Mesendoderm (in vitro differentiated cells): ENCODE results near the gene XYLT2.
A peak's percentile ranks its signal among the peaks of the same experiment; 100 is the strongest.

ENCODE experiments used
- DNase-seq: peaks from one replicate; pipeline ENCODE4 v3.0.0; 2013
- H2AK5ac ChIP-seq: 2 replicates; pipeline ENCODE4 v1.6.1; 2013; ENCODE audit warnings: low read length, inconsistent platforms
- H2BK120ac ChIP-seq: 2 replicates; pipeline ENCODE4 v1.6.1; 2013; ENCODE audit warnings: low read depth, mild to moderate bottlenecking, low read length, moderate library complexity, mixed read lengths
- H2BK15ac ChIP-seq: replicated peaks from 2 replicates; pipeline ENCODE4 v1.6.1; 2013; ENCODE audit warnings: low read depth, mild to moderate bottlenecking, moderate library complexity
- H2BK5ac ChIP-seq: 2 replicates; pipeline ENCODE4 v1.6.1; 2013; ENCODE audit warnings: low read length, inconsistent platforms
- H3K18ac ChIP-seq: 2 replicates; pipeline ENCODE4 v1.6.1; 2013; ENCODE audit warnings: mild to moderate bottlenecking, low read length, mixed read lengths
- H3K23ac ChIP-seq: one replicate; pipeline ENCODE4 v1.6.1; 2013; ENCODE audit warnings: low read length
- H3K27ac ChIP-seq: 2 replicates; pipeline ENCODE4 v1.5.1; 2013; ENCODE audit warnings: low read depth, mild to moderate bottlenecking, inconsistent platforms, low read length, moderate library complexity
- H3K27me3 ChIP-seq: 2 replicates; pipeline ENCODE4 v1.6.1; 2013; ENCODE audit warnings: low read length, control low read depth, mild to moderate bottlenecking, inconsistent platforms; ENCODE audit not compliant: insufficient read depth, poor library complexity
- H3K36me3 ChIP-seq: 2 replicates; pipeline ENCODE4 v1.6.1; 2013; ENCODE audit warnings: low read length, inconsistent platforms; ENCODE audit not compliant: control insufficient read depth, insufficient read depth
- H3K4ac ChIP-seq: one replicate; pipeline ENCODE4 v1.6.1; 2013; ENCODE audit warnings: low read depth, mild to moderate bottlenecking, low read length, moderate library complexity
- H3K4me1 ChIP-seq: 2 replicates; pipeline ENCODE4 v1.6.1; 2013; ENCODE audit warnings: low read depth, low read length, inconsistent platforms; ENCODE audit not compliant: control insufficient read depth
- H3K4me2 ChIP-seq: 2 replicates; pipeline ENCODE4 v1.6.1; 2013; ENCODE audit warnings: low read length
- H3K4me3 ChIP-seq: 2 replicates; pipeline ENCODE4 v1.5.1; 2013; ENCODE audit warnings: mild to moderate bottlenecking, low read length
- H3K56ac ChIP-seq: one replicate; pipeline ENCODE4 v1.6.1; 2013; ENCODE audit warnings: low read length
- H3K79me1 ChIP-seq: 2 replicates; pipeline ENCODE4 v1.6.1; 2013; ENCODE audit warnings: low read length, inconsistent platforms
- H3K79me2 ChIP-seq: 2 replicates; pipeline ENCODE4 v1.6.1; 2013; ENCODE audit warnings: mild to moderate bottlenecking, low read length; ENCODE audit not compliant: control insufficient read depth, insufficient read depth
- H3K9ac ChIP-seq: 2 replicates; pipeline ENCODE4 v1.6.1; 2013; ENCODE audit warnings: low read length, inconsistent platforms
- H4K5ac ChIP-seq: one replicate; pipeline ENCODE4 v1.6.1; 2013; ENCODE audit warnings: low read length
- H4K8ac ChIP-seq: one replicate; pipeline ENCODE4 v1.6.1; 2013; ENCODE audit warnings: low read depth, mild to moderate bottlenecking, control low read depth, low read length, moderate library complexity
- WGBS: extraction: QIAGEN DNeasy Blood & Tissue Kit; methylation state at CpG from one replicate; pipeline ENCODE4 v1.1.7; 2013; ENCODE audit warnings: low lambda C conversion rate, missing lambda C conversion rate; ENCODE audit not compliant: insufficient coverage; ENCODE audit errors: extremely low coverage; 5-methylcytosine and 5-hydroxymethylcytosine counted together

Gene XYLT2

GRCh38 chr17:50301891-50302584, 43.9 kb upstream of the XYLT2 start:
- Histone ChIP-seq H3K27me3 (no peaks in the 10 kb centered on the region), H2BK15ac (no peak overlapping the region), H3K23ac (no peak overlapping the region), H3K4me2 (no peak overlapping the region), H3K56ac (no peak overlapping the region), H3K36me3 (no peaks in the 10 kb centered on the region), H3K18ac (no peak overlapping the region), H2AK5ac (no peak overlapping the region), H3K79me2 (no peaks in the 10 kb centered on the region), H3K4me1 (no peaks in the 10 kb centered on the region), H4K5ac (no peak overlapping the region), H3K79me1 (no peaks in the 10 kb centered on the region), H3K4me3 (no peak overlapping the region), H2BK120ac (no peak overlapping the region), H2BK5ac (no peak overlapping the region), H3K9ac (no peak overlapping the region), H3K4ac (no peak overlapping the region), H4K8ac (no peak overlapping the region), H3K27ac (no peak overlapping the region)
- WGBS, result no CpG with 5 or more reads among the region's 9 CpGs
- no peak for DNase-seq

DNA sequence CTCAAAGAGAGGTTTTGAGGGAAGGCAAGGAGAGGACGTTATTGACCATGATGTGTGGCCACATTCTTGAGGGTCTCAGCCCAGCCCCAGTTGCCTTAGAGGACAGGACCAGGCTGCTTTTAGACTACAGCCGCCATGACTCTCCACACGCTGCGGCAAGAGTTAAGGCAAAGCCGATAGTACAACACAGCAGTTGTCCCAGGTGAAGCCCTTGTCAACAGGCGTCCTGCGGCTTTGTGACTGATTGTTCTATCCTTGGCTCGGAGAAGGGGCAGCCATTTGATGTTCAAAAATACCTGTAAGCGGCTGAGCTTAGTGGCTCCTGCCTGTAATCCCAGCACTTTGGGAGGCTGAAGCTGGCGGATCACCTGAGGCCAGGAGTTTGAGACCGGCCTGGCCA, 42.9 kb upstream of the XYLT2 start:
- no peak overlapping the region for H3K4ac ChIP-seq
- H4K5ac ChIP-seq, result no peak overlapping the region
- no peak overlapping the region for H3K56ac ChIP-seq
- H3K4me2 ChIP-seq, result no peak overlapping the region
- H4K8ac ChIP-seq, result no peak overlapping the region
- peak; percentile 25 for DNase-seq
- H2BK120ac ChIP-seq, result no peak overlapping the region
- no peak overlapping the region for H3K9ac ChIP-seq
- no peaks in the 10 kb centered on the region for H3K79me2 ChIP-seq
- no peak overlapping the region for H3K18ac ChIP-seq
- H3K27ac ChIP-seq, result no peak overlapping the region
- no peaks in the 10 kb centered on the region for H3K79me1 ChIP-seq
- WGBS, result no CpG with 5 or more reads among the region's 11 CpGs
- H3K4me3 ChIP-seq, result no peak overlapping the region
- H3K27me3 ChIP-seq, result no peaks in the 10 kb centered on the region
- no peaks in the 10 kb centered on the region for H3K36me3 ChIP-seq
- H2BK15ac ChIP-seq, result no peak overlapping the region
- H3K23ac ChIP-seq, result no peak overlapping the region
- H2BK5ac ChIP-seq, result no peak overlapping the region
- no peaks in the 10 kb centered on the region for H3K4me1 ChIP-seq
- no peak overlapping the region for H2AK5ac ChIP-seq

DNA sequence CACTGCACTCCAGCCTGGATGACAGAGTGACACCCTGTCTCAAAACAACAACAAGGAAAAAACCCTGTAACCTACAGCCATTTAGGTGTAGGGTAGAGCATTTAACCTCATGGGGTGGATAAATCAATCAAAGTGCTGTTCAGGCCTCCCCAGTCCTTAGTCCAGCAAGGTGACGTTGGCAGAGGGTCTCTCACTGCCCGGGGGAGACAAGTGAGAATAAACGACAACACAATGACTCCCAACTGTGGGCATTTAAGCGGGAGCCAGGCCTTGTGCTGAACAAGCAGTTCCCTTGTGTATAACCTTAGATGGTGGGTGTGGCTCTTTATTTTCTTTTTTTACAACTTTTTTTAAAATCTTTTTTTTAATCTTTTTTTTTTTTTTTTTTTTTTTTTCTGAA, 42.3 kb upstream of the XYLT2 start:
- H2BK120ac ChIP-seq, result no peak overlapping the region
- no peak overlapping the region for H3K4ac ChIP-seq
- no peak overlapping the region for H3K4me3 ChIP-seq
- H3K36me3 ChIP-seq, result no peaks in the 10 kb centered on the region
- no peaks in the 10 kb centered on the region for H3K4me1 ChIP-seq
- H4K5ac ChIP-seq, result no peak overlapping the region
- H3K79me2 ChIP-seq, result no peaks in the 10 kb centered on the region
- no peak overlapping the region for H2BK15ac ChIP-seq
- WGBS, result no CpG with 5 or more reads among the region's 4 CpGs
- no peak overlapping the region for H4K8ac ChIP-seq
- no peak overlapping the region for H3K9ac ChIP-seq
- no peak overlapping the region for H2BK5ac ChIP-seq
- H3K18ac ChIP-seq, result no peak overlapping the region
- no peaks in the 10 kb centered on the region for H3K27me3 ChIP-seq
- no peak overlapping the region for H3K4me2 ChIP-seq
- no peak overlapping the region for H3K27ac ChIP-seq
- DNase-seq, result no peak
- no peaks in the 10 kb centered on the region for H3K79me1 ChIP-seq
- no peak overlapping the region for H3K23ac ChIP-seq
- H3K56ac ChIP-seq, result no peak overlapping the region
- H2AK5ac ChIP-seq, result no peak overlapping the region

DNA sequence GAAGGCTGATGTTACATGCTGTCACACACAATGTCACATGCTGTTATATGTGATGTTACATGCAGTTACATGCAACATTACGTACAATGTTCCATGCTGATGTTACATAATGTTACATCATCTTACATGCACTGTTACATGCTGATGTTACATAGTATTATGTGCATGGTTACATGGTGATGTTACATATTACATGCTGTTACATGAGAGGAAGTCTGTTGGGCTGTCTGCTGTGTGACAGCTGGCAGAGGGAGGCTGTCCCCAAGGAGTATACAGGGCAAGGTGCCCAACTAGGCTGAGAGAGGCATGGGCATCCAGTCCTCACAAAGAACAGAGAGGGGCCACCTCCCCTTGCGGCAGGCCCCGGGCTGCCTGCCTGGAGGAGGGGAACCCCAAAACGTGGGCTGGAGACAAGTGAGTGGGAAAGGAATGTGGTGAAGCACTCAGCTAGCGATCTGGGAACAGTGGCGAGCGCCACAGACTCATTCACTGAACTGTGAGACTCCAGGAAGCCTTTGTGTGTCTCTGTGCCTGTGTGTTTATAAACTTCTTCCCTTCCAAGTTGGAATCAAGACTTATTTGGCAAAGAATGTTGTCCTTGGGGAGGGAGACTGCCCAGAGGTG, 41.0 kb upstream of the XYLT2 start:
- Histone ChIP-seq H3K4me3 (no peak overlapping the region), H3K4me1 (no peaks in the 10 kb centered on the region), H3K27ac (no peak overlapping the region), H4K8ac (no peak overlapping the region), H3K9ac (no peak overlapping the region), H2BK5ac (no peak overlapping the region), H3K79me1 (no peaks in the 10 kb centered on the region), H3K4ac (no peak overlapping the region), H2BK120ac (no peak overlapping the region), H3K23ac (no peak overlapping the region), H3K27me3 (no peaks in the 10 kb centered on the region), H3K4me2 (no peak overlapping the region), H3K79me2 (no peaks in the 10 kb centered on the region), H3K18ac (no peak overlapping the region), H4K5ac (no peak overlapping the region), H3K56ac (no peak overlapping the region), H2BK15ac (no peak overlapping the region), H2AK5ac (no peak overlapping the region), H3K36me3 (no peaks in the 10 kb centered on the region)
- no CpG with 5 or more reads among the region's 7 CpGs for WGBS
- no peak for DNase-seq

DNA sequence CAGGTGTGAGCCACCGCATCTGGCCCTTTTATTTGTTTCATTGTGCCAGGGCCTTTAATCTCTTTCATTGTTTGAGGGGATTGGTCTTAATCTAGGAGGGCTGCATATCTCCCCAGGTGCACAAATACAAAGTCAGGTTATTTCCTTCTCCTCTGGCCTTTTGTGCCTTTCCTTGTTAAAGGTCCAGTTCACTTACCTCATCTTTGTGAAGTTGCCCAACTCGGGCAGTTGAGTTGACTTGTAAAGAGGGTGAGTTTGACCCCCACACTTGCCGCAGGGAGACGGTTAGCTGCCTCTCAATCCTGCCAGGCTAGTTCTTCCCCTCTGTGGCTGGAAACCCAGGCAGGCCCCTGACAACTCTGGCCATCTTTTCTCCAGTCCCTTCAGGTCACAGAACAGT, 38.3 kb upstream of the XYLT2 start:
- Histone ChIP-seq H3K4me1 (peaks cover 10% of the 10 kb centered on the region), H2BK15ac (no peak overlapping the region), H2BK5ac (no peak overlapping the region), H2AK5ac (no peak overlapping the region), H2BK120ac (no peak overlapping the region), H3K4ac (no peak overlapping the region), H3K23ac (no peak overlapping the region), H3K27ac (no peak overlapping the region), H3K18ac (no peak overlapping the region), H3K36me3 (no peaks in the 10 kb centered on the region), H3K4me3 (no peak overlapping the region), H3K56ac (no peak overlapping the region), H3K4me2 (no peak overlapping the region), H3K27me3 (no peaks in the 10 kb centered on the region), H4K5ac (no peak overlapping the region), H3K79me2 (no peaks in the 10 kb centered on the region), H3K79me1 (no peaks in the 10 kb centered on the region), H4K8ac (no peak overlapping the region), H3K9ac (no peak overlapping the region)
- no peak for DNase-seq
- no CpG with 5 or more reads among the region's 4 CpGs for WGBS

GRCh38 chr17:50308666-50309065, 37.3 kb upstream of the XYLT2 start:
- no peak overlapping the region for H2BK15ac ChIP-seq
- no peak overlapping the region for H2BK5ac ChIP-seq
- WGBS, result no CpG with 5 or more reads among the region's 4 CpGs

More at GRCh38 chr17:50308666-50309065, 37.3 kb upstream of the XYLT2 start:
- no peak overlapping the region for H3K4me3 ChIP-seq
- no peak for DNase-seq
- no peaks in the 10 kb centered on the region for H3K79me1 ChIP-seq
- H3K4ac ChIP-seq, result no peak overlapping the region
- H3K27me3 ChIP-seq, result no peaks in the 10 kb centered on the region
- no peak overlapping the region for H3K9ac ChIP-seq
- no peak overlapping the region for H4K5ac ChIP-seq
- H2AK5ac ChIP-seq, result no peak overlapping the region
- no peak overlapping the region for H3K4me2 ChIP-seq
- no peaks in the 10 kb centered on the region for H3K36me3 ChIP-seq
- no peak overlapping the region for H3K56ac ChIP-seq
- no peak overlapping the region for H3K18ac ChIP-seq
- no peaks in the 10 kb centered on the region for H3K79me2 ChIP-seq
- H3K23ac ChIP-seq, result no peak overlapping the region
- H2BK120ac ChIP-seq, result no peak overlapping the region
- H4K8ac ChIP-seq, result no peak overlapping the region
- H3K4me1 ChIP-seq, result peaks cover 10% of the 10 kb centered on the region
- H3K27ac ChIP-seq, result no peak overlapping the region
